Neuronal stem cell (in vitro differentiated cells): ENCODE measurements around the gene PARN.

Experiments
- DNase-seq: peaks from one replicate; pipeline ENCODE4 v3.0.0-alpha.2; 2013; ENCODE audit warnings: low spot score
- H2AFZ ChIP-seq: one replicate; pipeline ENCODE4 v1.6.1; 2013; ENCODE audit warnings: mild to moderate bottlenecking, low read length, inconsistent platforms
- H2AK5ac ChIP-seq: 2 replicates; pipeline ENCODE4 v1.6.1; 2013; ENCODE audit warnings: low read depth, mild to moderate bottlenecking, inconsistent platforms, low read length, moderate library complexity, mixed read lengths
- H2BK120ac ChIP-seq: 2 replicates; pipeline ENCODE4 v1.6.1; 2013; ENCODE audit warnings: low read depth, mild to moderate bottlenecking, inconsistent platforms, low read length, moderate library complexity, mixed read lengths
- H2BK12ac ChIP-seq: one replicate; pipeline ENCODE4 v1.6.1; 2013; ENCODE audit warnings: low read length, inconsistent platforms
- H2BK15ac ChIP-seq: 2 replicates; pipeline ENCODE4 v1.6.1; 2013; ENCODE audit warnings: mild to moderate bottlenecking, low read length, inconsistent platforms, mixed read lengths
- H2BK5ac ChIP-seq: one replicate; pipeline ENCODE4 v1.6.1; 2013; ENCODE audit warnings: inconsistent platforms, mild to moderate bottlenecking, low read length, moderate library complexity
- H3K14ac ChIP-seq: one replicate; pipeline ENCODE4 v1.6.1; 2013; ENCODE audit warnings: low read length, inconsistent platforms
- H3K18ac ChIP-seq: 2 replicates; pipeline ENCODE4 v1.6.1; 2013; ENCODE audit warnings: low read length, inconsistent platforms
- H3K23ac ChIP-seq: 2 replicates; pipeline ENCODE4 v1.6.1; 2013; ENCODE audit warnings: low read depth, mild to moderate bottlenecking, mixed read lengths, low read length, inconsistent platforms; ENCODE audit not compliant: poor library complexity
- H3K27ac ChIP-seq: replicated peaks from 3 replicates; pipeline ENCODE4 v1.5.1; 2013; ENCODE audit warnings: low read length, inconsistent platforms
- H3K27me3 ChIP-seq, 3 experiments: 2 replicates each; pipeline ENCODE4 v1.6.1; 2013; ENCODE audit warnings: low read length in 3 of 3, mild to moderate bottlenecking in 2 of 3, inconsistent platforms in 1 of 3, low read depth in 1 of 3, mixed read lengths in 1 of 3, moderate library complexity in 1 of 3; ENCODE audit not compliant: control insufficient read depth in 3 of 3, insufficient read depth in 3 of 3
- H3K36me3 ChIP-seq, 2 donors: replicated peaks in 1 of 2; 2 replicates each; pipeline ENCODE4 v1.6.1; 2013; ENCODE audit warnings: low read length in 2 of 2; ENCODE audit not compliant: control insufficient read depth in 2 of 2, insufficient read depth in 2 of 2
- H3K4ac ChIP-seq: 2 replicates; pipeline ENCODE4 v1.6.1; 2013; ENCODE audit warnings: inconsistent platforms, mild to moderate bottlenecking, low read length, moderate library complexity
- H3K4me1 ChIP-seq, 2 donors: 1 replicate in 1 of 2; 2 replicates in 1 of 2; pipeline ENCODE4 v1.6.1; 2013; ENCODE audit warnings: low read length in 2 of 2, low read depth in 1 of 2; ENCODE audit not compliant: control insufficient read depth in 2 of 2, insufficient read depth in 1 of 2
- H3K4me2 ChIP-seq: one replicate; pipeline ENCODE4 v1.6.1; 2013; ENCODE audit warnings: mild to moderate bottlenecking, low read length, inconsistent platforms; ENCODE audit not compliant: insufficient read depth, poor library complexity, severe bottlenecking
- H3K4me3 ChIP-seq, 2 donors: 2 replicates each; pipeline ENCODE4 v1.5.1; 2013; ENCODE audit warnings: low read length in 2 of 2, mild to moderate bottlenecking in 2 of 2, inconsistent platforms in 1 of 2, moderate library complexity in 1 of 2
- H3K79me1 ChIP-seq: one replicate; pipeline ENCODE4 v1.6.1; 2013; ENCODE audit warnings: low read depth, mild to moderate bottlenecking, inconsistent platforms, low read length, moderate library complexity
- H3K9ac ChIP-seq: one replicate; pipeline ENCODE4 v1.6.1; 2013; ENCODE audit warnings: mild to moderate bottlenecking, low read depth, low read length, inconsistent platforms; ENCODE audit not compliant: poor library complexity
- H3K9me3 ChIP-seq, 2 donors: replicated peaks in 1 of 2; 2 replicates each; pipeline versions ENCODE3 to v1.6.1; 2013; ENCODE audit warnings: low read length in 2 of 2, mild to moderate bottlenecking in 2 of 2, inconsistent platforms in 1 of 2, low read depth in 1 of 2, mixed read lengths in 1 of 2, moderate library complexity in 1 of 2; ENCODE audit not compliant: control insufficient read depth in 2 of 2, insufficient read depth in 1 of 2
- H4K8ac ChIP-seq: one replicate; pipeline ENCODE4 v1.6.1; 2013; ENCODE audit warnings: low read depth, mild to moderate bottlenecking, inconsistent platforms, low read length, moderate library complexity
- H4K91ac ChIP-seq: one replicate; pipeline ENCODE4 v1.6.1; 2013; ENCODE audit warnings: low read length, low read depth, mild to moderate bottlenecking, inconsistent platforms; ENCODE audit not compliant: poor library complexity
- WGBS, 2 donors: extraction: QIAGEN DNeasy Blood & Tissue Kit; methylation state at CpG; one replicate each; pipeline ENCODE4 v1.1.7; 2013; ENCODE audit warnings: missing lambda C conversion rate in 2 of 2, mixed read lengths in 1 of 2; ENCODE audit not compliant: insufficient read length in 2 of 2, insufficient replicate concordance in 1 of 2; ENCODE audit errors: extremely low coverage in 2 of 2; 5-methylcytosine and 5-hydroxymethylcytosine counted together

The PARN gene

GRCh38 chr16:14667347-14668266, 37.5 kb upstream of the PARN start:
- no peak overlapping the region for H2BK15ac ChIP-seq
- no peak for DNase-seq
- H3K27me3 ChIP-seq = no peaks in the 10 kb centered on the region
- WGBS, 2 donors = no CpG with 5 or more reads among the region's 16 CpGs
- H3K4ac ChIP-seq = no peak overlapping the region
- H2BK12ac ChIP-seq = no peak overlapping the region
- no peak overlapping the region for H2BK5ac ChIP-seq
- H3K9me3 ChIP-seq = no peaks in the 10 kb centered on the region
- H4K8ac ChIP-seq = no peak overlapping the region
- no peak overlapping the region for H3K9ac ChIP-seq
- H3K27ac ChIP-seq = no peak overlapping the region
- H3K14ac ChIP-seq = no peak overlapping the region
- H2AFZ ChIP-seq = no peak overlapping the region
- no peak overlapping the region for H3K4me3 ChIP-seq
- H3K23ac ChIP-seq = no peak overlapping the region
- no peaks in the 10 kb centered on the region for H3K79me1 ChIP-seq
- H3K18ac ChIP-seq = no peak overlapping the region
- no peak overlapping the region for H2BK120ac ChIP-seq
- H3K4me2 ChIP-seq = no peak overlapping the region
- H4K91ac ChIP-seq = no peak overlapping the region
- H3K36me3 ChIP-seq = peaks cover 24 to 69% of the 10 kb centered on the region in 2 donors
- H2AK5ac ChIP-seq = no peak overlapping the region
- H3K4me1 ChIP-seq = no peaks in the 10 kb centered on the region

DNA sequence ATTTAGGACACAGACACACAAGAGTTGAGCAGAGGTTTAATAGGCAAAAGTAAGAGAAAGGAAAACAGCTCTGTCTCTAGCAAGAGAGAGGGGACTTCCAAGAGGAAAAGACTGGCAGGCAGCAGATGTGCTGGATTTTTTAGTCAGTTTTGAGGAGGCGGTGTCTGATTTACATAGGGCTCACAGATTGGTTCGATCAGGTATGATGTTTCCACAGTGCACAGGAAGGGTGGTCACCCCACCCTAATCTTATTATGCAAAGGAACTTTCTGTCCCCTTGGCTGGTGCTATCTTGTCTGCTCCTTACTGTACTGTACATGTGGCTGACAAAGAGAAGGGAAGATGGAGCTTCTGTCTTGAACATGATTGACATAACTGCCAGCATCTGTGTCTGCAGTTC, 28.0 kb upstream of the PARN start:
- DNase-seq = no peak
- H3K14ac ChIP-seq = no peak overlapping the region
- H2BK15ac ChIP-seq = no peak overlapping the region
- H3K9ac ChIP-seq = no peak overlapping the region
- H3K27me3 ChIP-seq = no peaks in the 10 kb centered on the region
- H4K8ac ChIP-seq = no peak overlapping the region
- no peak overlapping the region for H2BK5ac ChIP-seq
- H2AFZ ChIP-seq = no peak overlapping the region
- H4K91ac ChIP-seq = no peak overlapping the region
- H3K4me1 ChIP-seq = no peaks in the 10 kb centered on the region
- H3K27ac ChIP-seq = no peak overlapping the region
- H3K9me3 ChIP-seq = no peaks in the 10 kb centered on the region
- H3K23ac ChIP-seq = no peak overlapping the region
- H2BK12ac ChIP-seq = no peak overlapping the region
- peaks cover 1% of the 10 kb centered on the region for H3K79me1 ChIP-seq
- WGBS, 2 donors = no CpG with 5 or more reads among the region's 2 CpGs
- H2AK5ac ChIP-seq = no peak overlapping the region
- H3K4ac ChIP-seq = no peak overlapping the region
- H3K18ac ChIP-seq = no peak overlapping the region
- H3K36me3 ChIP-seq = peaks cover 33 to 86% of the 10 kb centered on the region in 2 donors
- no peak overlapping the region for H2BK120ac ChIP-seq
- H3K4me3 ChIP-seq = no peak overlapping the region
- no peak overlapping the region for H3K4me2 ChIP-seq

GRCh38 chr16:14652726-14653125, 22.7 kb upstream of the PARN start:
- Histone ChIP-seq H2BK15ac (no peak overlapping the region), H3K4me3 (no peak overlapping the region), H3K36me3 (peaks cover 40 to 91% of the 10 kb centered on the region in 2 donors), H4K8ac (no peak overlapping the region), H3K9ac (no peak overlapping the region), H2BK5ac (no peak overlapping the region), H2BK12ac (no peak overlapping the region), H3K18ac (no peak overlapping the region), H4K91ac (no peak overlapping the region), H2BK120ac (no peak overlapping the region), H3K4me1 (no peaks in the 10 kb centered on the region), H3K23ac (no peak overlapping the region), H3K9me3 (no peaks in the 10 kb centered on the region), H3K79me1 (no peaks in the 10 kb centered on the region), H3K27me3 (no peaks in the 10 kb centered on the region), H3K14ac (no peak overlapping the region), H2AFZ (no peak overlapping the region), H2AK5ac (no peak overlapping the region), H3K27ac (no peak overlapping the region), H3K4ac (no peak overlapping the region), H3K4me2 (no peak overlapping the region)
- DNase-seq = no peak
- WGBS, 2 donors = no CpG with 5 or more reads among the region's 2 CpGs

- Histone ChIP-seq H3K9ac (no peak overlapping the region), H2AFZ (no peak overlapping the region), H3K18ac (no peak overlapping the region), H3K79me1 (no peaks in the 10 kb centered on the region), H3K9me3 (no peaks in the 10 kb centered on the region), H3K27ac (no peak overlapping the region), H4K91ac (no peak overlapping the region), H2BK5ac (no peak overlapping the region), H3K4me3 (no peak overlapping the region), H3K23ac (no peak overlapping the region), H3K27me3 (no peaks in the 10 kb centered on the region), H3K14ac (no peak overlapping the region), H2BK12ac (no peak overlapping the region), H2BK15ac (no peak overlapping the region), H2BK120ac (no peak overlapping the region), H3K36me3 (peaks cover 34 to 90% of the 10 kb centered on the region in 2 donors), H4K8ac (no peak overlapping the region), H2AK5ac (no peak overlapping the region), H3K4ac (no peak overlapping the region), H3K4me2 (no peak overlapping the region), H3K4me1 (no peaks in the 10 kb centered on the region)
- WGBS, 2 donors = no CpG with 5 or more reads among the region's 6 CpGs
- DNase-seq = no peak
Observed at GRCh38 chr16:14650629-14651028, 20.6 kb upstream of the PARN start.
